HG02870 (cell line): ENCODE data around the gene INAVA.
"Not testable (repeated sequence)": the region's sequence is repeated elsewhere in the genome, so short reads cannot be mapped to it uniquely, and the experiment has no call there.

Experiments used
- ATAC-seq: cut with Tn5 transposase; IDR thresholded peaks from one replicate; pipeline ENCODE4 v1.9.1; 2021; ENCODE audit warnings: mild to moderate bottlenecking, moderate library complexity; ENCODE audit not compliant: unreplicated experiment

Gene INAVA

GRCh38 chr1:200917291-200917817 lies 22.7 kb downstream of the INAVA start:
- ATAC-seq: no peak

DNA sequence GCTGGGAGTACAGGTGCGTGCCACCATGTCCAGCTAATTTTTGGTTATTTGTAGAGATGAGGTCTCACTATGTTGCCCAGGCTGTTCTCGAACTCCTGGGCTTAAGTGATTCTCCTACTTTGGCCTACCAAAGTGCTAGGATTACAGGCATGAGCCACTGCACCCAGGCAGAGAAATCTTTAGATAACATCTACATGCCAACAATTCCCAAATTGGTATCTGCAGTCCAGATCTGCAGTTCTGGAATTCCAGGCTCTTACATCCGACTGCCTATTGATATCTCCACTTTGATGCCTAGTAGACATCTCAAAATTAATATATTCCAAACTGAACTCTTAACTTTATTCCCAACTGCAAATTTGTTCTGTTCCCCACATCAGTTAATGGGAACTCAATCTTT lies 23.3 kb downstream of the INAVA start:
- ATAC-seq: no peak

- ATAC-seq: no peak
These were observed 24.7 kb downstream of the INAVA start for GRCh38 chr1:200919386-200919785.

GRCh38 chr1:200921571-200922110 lies 26.9 kb downstream of the INAVA start:
- no peak for ATAC-seq

GRCh38 chr1:200922406-200922805 lies 27.7 kb downstream of the INAVA start:
- ATAC-seq: no peak

DNA sequence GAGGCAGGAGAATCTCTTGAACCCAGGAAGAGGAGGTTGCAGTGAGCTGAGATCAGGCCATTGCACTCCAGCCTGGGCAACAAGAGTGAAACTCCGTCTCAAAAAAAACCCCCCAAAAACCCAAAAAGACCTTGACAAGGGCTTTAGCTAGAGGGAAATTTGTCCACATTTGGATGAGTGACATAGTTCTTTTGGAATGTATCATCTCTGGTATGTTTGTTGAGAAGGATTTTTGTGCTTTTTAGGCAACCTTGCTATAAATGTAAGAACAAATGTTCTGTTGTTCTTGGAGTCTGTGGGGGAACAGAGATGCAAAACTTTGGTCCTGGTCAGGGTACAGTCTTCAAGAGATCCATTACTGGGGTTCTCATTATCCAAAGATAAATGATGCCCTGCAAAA lies 28.9 kb downstream of the INAVA start:
- ATAC-seq: no peak

- no peak for ATAC-seq
These were observed 31.1 kb downstream of the INAVA start for GRCh38 chr1:200925831-200926230.

GRCh38 chr1:200929530-200930278 lies 35.0 kb downstream of the INAVA start:
- no peak for ATAC-seq

DNA sequence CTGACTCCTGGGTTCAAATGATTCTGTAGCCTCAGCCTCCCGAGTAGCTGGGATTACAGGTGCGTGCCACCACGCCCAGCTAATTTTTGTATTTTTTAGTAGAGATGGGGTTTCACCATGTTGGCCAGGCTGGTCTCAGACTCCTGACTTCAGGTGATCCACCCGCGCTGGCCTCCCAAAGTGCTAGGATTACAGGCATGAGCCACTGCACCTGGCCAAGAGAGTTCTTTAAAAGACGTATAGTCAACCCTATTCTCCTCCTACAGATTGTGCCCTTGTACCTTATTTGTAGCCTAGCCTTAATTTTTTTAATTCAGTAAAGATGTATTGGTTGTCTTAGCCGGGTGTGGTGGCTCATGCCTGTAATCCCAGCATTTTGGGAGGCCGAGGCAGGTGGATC lies 35.6 kb downstream of the INAVA start:
- ATAC-seq: not testable (repeated sequence)

- ATAC-seq: no peak
These were observed 37.1 kb downstream of the INAVA start for GRCh38 chr1:200931776-200932175.

DNA sequence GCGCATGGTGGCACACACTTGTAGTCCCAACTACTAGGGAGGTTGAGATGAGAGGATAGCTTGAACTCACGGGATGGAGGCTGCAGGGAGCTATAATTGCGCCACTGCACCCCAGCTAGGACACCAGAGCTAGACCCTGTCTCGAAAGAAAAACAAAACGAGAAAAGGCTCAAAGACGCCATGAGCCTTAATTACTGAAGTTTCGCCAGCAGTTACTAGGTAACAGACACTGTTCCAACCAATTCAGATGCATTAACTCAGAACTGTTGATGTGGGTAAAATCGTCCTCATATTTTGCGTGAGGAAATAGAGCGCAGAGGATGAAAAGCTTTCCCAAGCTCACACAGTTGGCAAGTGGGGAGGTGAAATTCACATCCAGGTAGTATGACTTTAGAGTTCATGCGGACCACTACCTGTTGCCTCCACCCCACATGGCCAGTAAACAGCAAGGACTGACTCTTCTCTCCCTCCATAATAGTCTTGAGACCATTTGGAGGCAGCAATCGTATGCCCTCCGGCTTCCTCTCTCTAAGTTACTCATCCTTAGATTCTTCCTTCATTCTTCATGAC lies 40.1 kb downstream of the INAVA start:
- ATAC-seq: no peak

- ATAC-seq: not testable (repeated sequence)
These were observed 40.7 kb downstream of the INAVA start for GRCh38 chr1:200935286-200935962.

GRCh38 chr1:200938955-200939354 lies 44.3 kb downstream of the INAVA start:
- no peak for ATAC-seq

GRCh38 chr1:200945111-200945510 lies 50.4 kb downstream of the INAVA start:
- ATAC-seq: no peak

GRCh38 chr1:200947059-200947566 lies 52.4 kb downstream of the INAVA start:
- no peak for ATAC-seq

- no peak for ATAC-seq
These were observed 54.9 kb downstream of the INAVA start for GRCh38 chr1:200949626-200950025.

DNA sequence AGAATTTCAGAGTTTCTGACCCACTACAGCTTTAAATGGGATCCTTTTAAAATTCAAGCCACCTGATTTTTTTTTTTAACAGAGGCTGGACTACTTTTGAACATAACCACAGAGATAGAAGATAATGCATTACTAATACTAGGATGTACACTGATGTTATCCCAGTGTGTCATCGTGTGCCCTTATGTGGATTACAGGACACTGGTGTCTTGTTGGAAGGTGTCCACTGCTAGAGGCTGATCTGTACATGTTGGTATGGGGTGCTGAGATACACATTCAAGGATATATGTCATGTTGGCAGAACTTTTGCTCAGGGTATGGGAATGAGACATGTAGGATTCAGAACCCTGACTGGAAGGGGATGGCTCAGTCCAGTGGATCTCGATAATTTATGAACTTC lies 56.3 kb downstream of the INAVA start:
- ATAC-seq: no peak

DNA sequence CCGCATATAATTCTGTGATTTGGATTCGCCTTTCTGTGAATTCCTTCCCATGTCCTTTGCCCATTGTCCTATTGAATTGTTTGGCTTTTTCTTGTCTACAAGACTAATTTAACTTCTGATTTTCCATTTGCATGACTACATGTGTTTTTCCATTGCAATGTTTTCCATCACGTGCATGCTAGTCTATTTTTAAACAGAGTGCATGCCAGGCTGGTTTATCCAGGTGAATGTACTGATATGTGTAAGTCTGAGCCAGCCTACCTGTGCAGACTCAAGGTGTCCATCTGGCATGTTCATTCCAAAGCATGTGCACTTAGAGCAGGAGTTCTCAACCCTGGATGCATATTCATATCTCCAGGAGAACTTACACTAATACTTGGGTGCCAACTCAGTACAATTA lies 59.7 kb downstream of the INAVA start:
- no peak for ATAC-seq

DNA sequence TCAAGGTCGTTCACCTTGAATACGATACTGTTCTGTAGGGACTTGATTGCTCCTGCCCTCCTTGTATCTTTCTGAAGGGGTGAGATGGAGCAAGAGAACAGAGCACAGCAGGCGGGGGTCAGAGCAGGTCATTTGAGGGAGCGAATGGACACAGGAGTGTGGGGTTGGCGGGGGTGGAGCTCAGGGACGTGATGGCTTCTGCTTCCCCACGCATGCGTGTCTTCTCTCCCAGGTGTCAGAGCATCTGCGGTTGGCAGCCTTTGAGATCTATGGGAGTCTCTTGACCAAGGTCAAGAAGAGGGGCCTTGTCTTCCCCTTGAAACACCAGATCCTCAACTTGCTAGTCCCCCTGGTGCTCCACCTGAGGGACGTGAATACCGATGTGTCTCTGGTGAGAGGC lies 63.9 kb downstream of the INAVA start:
- ATAC-seq: no peak

- ATAC-seq: no peak
These were observed 64.8 kb downstream of the INAVA start for GRCh38 chr1:200959411-200959921.

- no peak for ATAC-seq
These were observed 65.7 kb downstream of the INAVA start for GRCh38 chr1:200960236-200960947.
